Panc1 (cell line): ENCODE data around the gene PSMD6. TPM values are rescaled to one million over a fixed set of nuclear protein-coding genes. Genes with fewer than 3 reads are reported as not detected.

Experiments
- ATAC-seq: fragments of 200-7000 bp; cut with Tn5 transposase; 2 replicates; pipeline ENCODE4 v1.9.1; 2020; ENCODE audit warnings: mild to moderate bottlenecking, moderate library complexity
- BruUV-seq: library from RNA; stranded (reverse); fragments of 400-500 nt; replicated peaks from 2 replicates; lab custom pipeline; 2021; lab: Mats Ljungman, UMichigan
- CTCF ChIA-PET: fragments of 300-600 bp; sonication (Branson Sonifier 250); formaldehyde crosslinking; loops from one replicate; lab custom pipeline; 2022; ENCODE audit warnings: antibody characterized with exemption; lab: Charles Lee
- POLR2A ChIA-PET: fragments of 300-600 bp; sonication (Branson Sonifier 250); formaldehyde crosslinking; loops from one replicate; lab custom pipeline; 2022; ENCODE audit warnings: antibody characterized with exemption; lab: Charles Lee
- DNase-seq: peaks from one replicate; pipeline ENCODE4 v3.0.0-alpha.2; 2010; ENCODE audit warnings: low read depth, low spot score
- H3K27ac ChIP-seq: 2 replicates; pipeline ENCODE4 v1.5.1; 2011; ENCODE audit warnings: mild to moderate bottlenecking, low read length, inconsistent platforms
- H3K27me3 ChIP-seq: fragments of 200-500 bp; sonication (Bioruptor generic); 2 replicates; pipeline ENCODE4 v1.6.0; 2014; ENCODE audit warnings: low read length, inconsistent platforms; ENCODE audit not compliant: control insufficient read depth, insufficient read depth
- H3K36me3 ChIP-seq: fragments of 200-500 bp; sonication (Bioruptor generic); 2 replicates; pipeline ENCODE4 v1.5.1; 2014; ENCODE audit warnings: inconsistent platforms, mild to moderate bottlenecking, low read length, moderate library complexity; ENCODE audit not compliant: control insufficient read depth, insufficient read depth
- H3K4me1 ChIP-seq: 2 replicates; pipeline ENCODE4 v1.5.1; 2011; ENCODE audit warnings: inconsistent platforms, mild to moderate bottlenecking, low read length, moderate library complexity; ENCODE audit not compliant: control insufficient read depth, insufficient read depth
- H3K4me3 ChIP-seq, 2 experiments: 2 replicates each; pipeline ENCODE4 v1.5.1; 2011 to 2012; ENCODE audit warnings: low read depth in 2 of 2, low read length in 2 of 2, mild to moderate bottlenecking in 2 of 2, inconsistent platforms in 1 of 2, moderate library complexity in 1 of 2
- H3K9me3 ChIP-seq: fragments of 200-500 bp; sonication (Bioruptor generic); 2 replicates; pipeline ENCODE4 v1.5.1; 2014; ENCODE audit warnings: low read depth, mild to moderate bottlenecking, inconsistent platforms, low read length, moderate library complexity; ENCODE audit not compliant: control insufficient read depth, insufficient read depth
- CTCF ChIP-seq: fragments of 450-650 bp; IDR thresholded peaks from 2 replicates; pipeline ENCODE4 v1.5.1; 2017; ENCODE audit warnings: mild to moderate bottlenecking
- POLR2AphosphoS5 ChIP-seq: IDR thresholded peaks from 2 replicates; pipeline ENCODE4 v1.6.1; 2012; ENCODE audit warnings: mild to moderate bottlenecking, low read depth, low read length, moderate library complexity
- REST ChIP-seq, 2 experiments: IDR thresholded peaks; 2 replicates each; pipeline ENCODE4 v1.6.1; 2011 to 2012; ENCODE audit warnings: low read depth in 2 of 2, control low read depth in 1 of 2, low read length in 1 of 2, mild to moderate bottlenecking in 1 of 2, moderate library complexity in 1 of 2; ENCODE audit not compliant: insufficient read depth in 1 of 2
- SIN3A ChIP-seq: IDR thresholded peaks from 2 replicates; pipeline ENCODE4 v1.6.1; 2012; ENCODE audit warnings: low read depth, mild to moderate bottlenecking, low read length, moderate library complexity, borderline replicate concordance; ENCODE audit not compliant: insufficient read depth
- TCF7L2 ChIP-seq: IDR thresholded peaks from 2 replicates; pipeline ENCODE4 v1.6.1; 2011; ENCODE audit warnings: mild to moderate bottlenecking, low read depth, low read length, inconsistent platforms
- in situ Hi-C: cut with HindIII; loops from 2 replicates; pipeline ENCODE4 v1.10.0; 2016; ENCODE audit warnings: low sequenced_read_pairs, low pct_unique_long_range_greater_than_20kb
- intact Hi-C: fragments of 100-400 bp; cut with micrococcal nuclease; formaldehyde crosslinking; loops from one replicate; pipeline ENCODE4 v1.10.0; 2022; ENCODE audit not compliant: unreplicated experiment
- total RNA-seq: library from RNA; stranded (reverse); gene quantifications from one replicate; pipeline ENCODE4 v1.2.1, GENCODE V29; 2021; ENCODE audit not compliant: unreplicated experiment

The PSMD6 gene
- total RNA-seq, 1 experiment from 2014 or later, result 55.6 TPM

GRCh38 chr3:63988943-63989342 is 34.4 kb downstream of the PSMD6 start:
- CTCF ChIA-PET, result no interaction called here
- intact Hi-C loops, result no loop called here
- ATAC-seq, result no peak
- in situ Hi-C loops, result no loop called here
- POLR2A ChIA-PET, result no interaction called here
- DNase-seq, result no peak
- Histone ChIP-seq H3K27me3 (no peaks in the 10 kb centered on the region), H3K36me3 (peaks cover 9% of the 10 kb centered on the region), H3K27ac (no peak overlapping the region), H3K4me1 (no peaks in the 10 kb centered on the region), H3K4me3 (no peak overlapping the region), H3K9me3 (no peaks in the 10 kb centered on the region)
- TF ChIP-seq SIN3A, result no peak
- TF ChIP-seq REST (IDR thresholded peaks at IDR 0.05; ENCODE audit: insufficient read depth in 1 of 2, low read depth in 2 of 2, low read length in 1 of 2), result no peak
- no peak for TF ChIP-seq CTCF
- TF ChIP-seq TCF7L2, result no peak
- TF ChIP-seq POLR2AphosphoS5, result no peak
- no TSS peak for BruUV-seq

- no peaks in the 10 kb centered on the region for H3K27me3 ChIP-seq
- no peak overlapping the region for H3K4me3 ChIP-seq
- POLR2A ChIA-PET, result no interaction called here
- DNase-seq (no peak), ATAC-seq (no peak)
- CTCF ChIA-PET, result no interaction called here
- no peak for TF ChIP-seq TCF7L2
- no peak for TF ChIP-seq SIN3A
- no peak for TF ChIP-seq CTCF
- no peak for TF ChIP-seq POLR2AphosphoS5
- no peak for TF ChIP-seq REST (IDR thresholded peaks at IDR 0.05; ENCODE audit: insufficient read depth in 1 of 2, low read depth in 2 of 2, low read length in 1 of 2)
- no peaks in the 10 kb centered on the region for H3K4me1 ChIP-seq
- in situ Hi-C loops (no loop called here), intact Hi-C loops (no loop called here)
- peaks cover 11% of the 10 kb centered on the region for H3K36me3 ChIP-seq
- H3K9me3 ChIP-seq, result no peaks in the 10 kb centered on the region
- no peak overlapping the region for H3K27ac ChIP-seq
- no TSS peak for BruUV-seq
Measured at GRCh38 chr3:63986831-63987230, 36.5 kb downstream of the PSMD6 start.
